A549 (cell line): Measurements from ENCODE around the gene TSR3.

Source experiments
- CBX8 ChIP-seq: fragments of 200-600 bp; sonication (generic); IDR thresholded peaks from 2 replicates; pipeline ENCODE4 v1.6.1; 2016
- CHD2 ChIP-seq: fragments of 150-350 bp; IDR thresholded peaks from 2 replicates; pipeline ENCODE4 v1.6.1; 2014; ENCODE audit warnings: low read length; ENCODE audit not compliant: partially characterized antibody
- POLR2A ChIP-seq: IDR thresholded peaks from 2 replicates; pipeline ENCODE4 v1.6.1; 2012; ENCODE audit warnings: mild to moderate bottlenecking, low read length
- POLR2AphosphoS2 ChIP-seq: conservative IDR thresholded peaks from 2 replicates; pipeline ENCODE4 v1.6.1; 2012; ENCODE audit warnings: low read length, improper control_type of control experiment, inconsistent platforms
- RAD21 ChIP-seq, 2 experiments: fragments of >200 bp in 1 of 2; sonication (Bioruptor Twin) in 1 of 2; formaldehyde crosslinking in 1 of 2; IDR thresholded peaks in 1 of 2; conservative IDR thresholded peaks in 1 of 2; 2 replicates in 1 of 2; 3 replicates in 1 of 2; pipeline ENCODE4 v1.6.1; 2012 to 2018; ENCODE audit warnings: inconsistent platforms in 1 of 2
- REST ChIP-seq: fragments of 200-600 bp; sonication (generic); IDR thresholded peaks from 2 replicates; pipeline ENCODE4 v1.6.1; 2016; ENCODE audit warnings: antibody characterized with exemption, mild to moderate bottlenecking, moderate library complexity
- RNF2 ChIP-seq: fragments of 200-600 bp; sonication (generic); IDR thresholded peaks from 2 replicates; pipeline ENCODE4 v1.6.1; 2016; ENCODE audit warnings: low read depth, mild to moderate bottlenecking, antibody characterized with exemption, moderate library complexity, borderline replicate concordance
- USF2 ChIP-seq: fragments of 450-650 bp; IDR thresholded peaks from 2 replicates; pipeline ENCODE4 v1.6.1; 2014; ENCODE audit warnings: antibody characterized with exemption
- TF ChIP-seq, protein P1 (sequence below): fragments of >200 bp; sonication (Bioruptor Twin); formaldehyde crosslinking; IDR thresholded peaks from 3 replicates; pipeline ENCODE4 v1.5.1; 2016
- TF ChIP-seq, protein P2 (sequence below): IDR thresholded peaks from 2 replicates; pipeline ENCODE4 v1.6.1; 2012
- TF ChIP-seq, protein P3 (sequence below): IDR thresholded peaks from 2 replicates; pipeline ENCODE4 v1.6.1; 2012

GRCh38 chr16:1324286-1324826 is 27.3 kb downstream of the TSR3 start:
- TF ChIP-seq POLR2A = no peak
- TF ChIP-seq, protein P1, sequence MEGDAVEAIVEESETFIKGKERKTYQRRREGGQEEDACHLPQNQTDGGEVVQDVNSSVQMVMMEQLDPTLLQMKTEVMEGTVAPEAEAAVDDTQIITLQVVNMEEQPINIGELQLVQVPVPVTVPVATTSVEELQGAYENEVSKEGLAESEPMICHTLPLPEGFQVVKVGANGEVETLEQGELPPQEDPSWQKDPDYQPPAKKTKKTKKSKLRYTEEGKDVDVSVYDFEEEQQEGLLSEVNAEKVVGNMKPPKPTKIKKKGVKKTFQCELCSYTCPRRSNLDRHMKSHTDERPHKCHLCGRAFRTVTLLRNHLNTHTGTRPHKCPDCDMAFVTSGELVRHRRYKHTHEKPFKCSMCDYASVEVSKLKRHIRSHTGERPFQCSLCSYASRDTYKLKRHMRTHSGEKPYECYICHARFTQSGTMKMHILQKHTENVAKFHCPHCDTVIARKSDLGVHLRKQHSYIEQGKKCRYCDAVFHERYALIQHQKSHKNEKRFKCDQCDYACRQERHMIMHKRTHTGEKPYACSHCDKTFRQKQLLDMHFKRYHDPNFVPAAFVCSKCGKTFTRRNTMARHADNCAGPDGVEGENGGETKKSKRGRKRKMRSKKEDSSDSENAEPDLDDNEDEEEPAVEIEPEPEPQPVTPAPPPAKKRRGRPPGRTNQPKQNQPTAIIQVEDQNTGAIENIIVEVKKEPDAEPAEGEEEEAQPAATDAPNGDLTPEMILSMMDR = no peak
- TF ChIP-seq, protein P2, sequence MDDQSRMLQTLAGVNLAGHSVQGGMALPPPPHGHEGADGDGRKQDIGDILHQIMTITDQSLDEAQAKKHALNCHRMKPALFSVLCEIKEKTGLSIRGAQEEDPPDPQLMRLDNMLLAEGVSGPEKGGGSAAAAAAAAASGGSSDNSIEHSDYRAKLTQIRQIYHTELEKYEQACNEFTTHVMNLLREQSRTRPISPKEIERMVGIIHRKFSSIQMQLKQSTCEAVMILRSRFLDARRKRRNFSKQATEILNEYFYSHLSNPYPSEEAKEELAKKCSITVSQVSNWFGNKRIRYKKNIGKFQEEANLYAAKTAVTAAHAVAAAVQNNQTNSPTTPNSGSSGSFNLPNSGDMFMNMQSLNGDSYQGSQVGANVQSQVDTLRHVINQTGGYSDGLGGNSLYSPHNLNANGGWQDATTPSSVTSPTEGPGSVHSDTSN = no peak
- TF ChIP-seq, protein P3, sequence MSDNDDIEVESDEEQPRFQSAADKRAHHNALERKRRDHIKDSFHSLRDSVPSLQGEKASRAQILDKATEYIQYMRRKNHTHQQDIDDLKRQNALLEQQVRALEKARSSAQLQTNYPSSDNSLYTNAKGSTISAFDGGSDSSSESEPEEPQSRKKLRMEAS = no peak
- TF ChIP-seq RNF2 = no peak
- no peak for TF ChIP-seq CHD2
- TF ChIP-seq CBX8 = no peak
- no peak for TF ChIP-seq POLR2AphosphoS2
- TF ChIP-seq REST = no peak
- TF ChIP-seq USF2 = no peak
- no peak for TF ChIP-seq RAD21 (conservative IDR thresholded peaks at IDR 0.05 in 1 of 2, IDR thresholded peaks at IDR 0.05 in 1 of 2)
